Left lung (tissue), 10 donors: ENCODE data around the gene ATP1A2. TPM values are rescaled to one million over a fixed set of nuclear protein-coding genes. Genes with fewer than 3 reads are reported as not detected.

Experiments
- ATAC-seq: fragments of 200-7000 bp; cut with Tn5 transposase; one replicate; pipeline ENCODE4 v1.9.1; 2020; ENCODE audit warnings: moderate library complexity
- DNase-seq, 4 donors: peaks; one replicate each; pipeline ENCODE4 v3.0.0-alpha.2; 2013 to 2020
- H3K27ac ChIP-seq, 2 donors: fragments of 200-600 bp; sonication (generic) in 1 of 2; one replicate each; pipeline versions ENCODE4 v1.5.0 to v1.8.0; 2020 to 2021
- H3K27me3 ChIP-seq, 2 donors: fragments of 200-600 bp; sonication (generic) in 1 of 2; one replicate each; pipeline versions ENCODE4 v1.5.0 to v1.8.0; 2020 to 2021
- H3K36me3 ChIP-seq, 2 donors: fragments of 200-600 bp; sonication (generic) in 1 of 2; one replicate each; pipeline versions ENCODE4 v1.5.0 to v1.8.0; 2020 to 2021
- H3K4me1 ChIP-seq, 2 donors: fragments of 200-600 bp; one replicate each; pipeline ENCODE4 v1.8.0; 2021
- H3K4me3 ChIP-seq, 2 donors: fragments of 200-600 bp; sonication (generic) in 1 of 2; one replicate each; pipeline versions ENCODE4 v1.5.0 to v1.8.0; 2020 to 2021; ENCODE audit warnings: mild to moderate bottlenecking in 1 of 2
- H3K9me3 ChIP-seq, 2 donors: fragments of 200-600 bp; sonication (generic) in 1 of 2; one replicate each; pipeline versions ENCODE4 v1.5.0 to v1.8.0; 2020 to 2021
- intact Hi-C, 2 donors: fragments of 100-400 bp; cut with DNase I; formaldehyde crosslinking; loops; one replicate each; pipeline versions ENCODE4 v1.11.2 to v1.14.2; 2022
- polyA plus RNA-seq, 6 donors: library from polyadenylated mRNA; unstranded; fragments of 120-200 nt; gene quantifications; one replicate each; pipeline ENCODE4 v1.2.1, GENCODE V29; 2013; ENCODE audit not compliant: insufficient read length in 6 of 6
- total RNA-seq, 2 donors: library from RNA; stranded (reverse); fragmentation: NEBNext Ultra II Directional; extraction: Animal tissue kit (Norgen Biotek cat#: 25700); gene quantifications; one replicate each; pipeline ENCODE4 v1.2.1, GENCODE V29; 2021
- TF ChIP-seq, protein P1 (sequence below), 2 donors: fragments of 200-600 bp; sonication (generic) in 1 of 2; IDR thresholded peaks; one replicate each; pipeline versions ENCODE4 v1.5.0 to v1.8.0; 2021; ENCODE audit warnings: antibody characterized with exemption in 2 of 2
- donor health status: DM: no; HTN: yes; CAD: no.
- donor health status: DM: no; HTN: no; CAD: no.

Gene ATP1A2
- total and polyA plus RNA-seq, 8 donors = 2.8 to 15.9 (median 10.4) TPM

DNA sequence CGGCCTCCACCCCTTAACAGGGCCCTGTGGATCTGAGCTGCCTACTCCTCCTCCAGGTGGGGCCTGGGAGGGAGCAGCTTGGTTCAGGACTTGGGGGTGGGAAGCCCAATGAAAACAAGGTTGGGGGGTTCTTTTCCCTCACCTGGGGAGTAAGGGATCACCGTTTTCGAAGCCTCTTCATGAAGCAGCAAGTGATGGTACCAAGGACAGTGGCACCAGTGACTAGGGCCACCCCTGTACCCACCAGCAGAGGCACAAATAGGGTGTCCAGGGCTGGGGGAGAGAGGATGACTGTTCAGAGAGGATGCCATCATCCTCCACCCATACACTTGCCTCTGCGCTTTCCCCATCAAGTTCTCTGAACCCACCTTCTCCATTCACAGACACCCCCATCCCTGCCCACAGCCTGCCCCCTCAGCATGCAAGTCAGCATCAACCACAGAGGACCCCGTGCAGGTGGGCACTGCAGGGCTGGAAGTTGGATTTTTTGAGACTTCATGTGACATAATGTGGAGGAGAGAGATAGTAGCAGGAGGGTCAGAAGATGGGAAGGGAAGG lies 23.8 kb upstream of the ATP1A2 start:
- intact Hi-C loops = no loop called here
- Histone ChIP-seq H3K4me1 (peaks cover 0 to 9% of the 10 kb centered on the region in 2 donors), H3K36me3 (peaks cover 0 to 47% of the 10 kb centered on the region in 2 donors), H3K27ac (no peak overlapping the region), H3K9me3 (no peaks in the 10 kb centered on the region), H3K4me3 (no peak overlapping the region), H3K27me3 (no peaks in the 10 kb centered on the region)
- ATAC-seq (no peak), DNase-seq (no peak)
- TF ChIP-seq, protein P1, sequence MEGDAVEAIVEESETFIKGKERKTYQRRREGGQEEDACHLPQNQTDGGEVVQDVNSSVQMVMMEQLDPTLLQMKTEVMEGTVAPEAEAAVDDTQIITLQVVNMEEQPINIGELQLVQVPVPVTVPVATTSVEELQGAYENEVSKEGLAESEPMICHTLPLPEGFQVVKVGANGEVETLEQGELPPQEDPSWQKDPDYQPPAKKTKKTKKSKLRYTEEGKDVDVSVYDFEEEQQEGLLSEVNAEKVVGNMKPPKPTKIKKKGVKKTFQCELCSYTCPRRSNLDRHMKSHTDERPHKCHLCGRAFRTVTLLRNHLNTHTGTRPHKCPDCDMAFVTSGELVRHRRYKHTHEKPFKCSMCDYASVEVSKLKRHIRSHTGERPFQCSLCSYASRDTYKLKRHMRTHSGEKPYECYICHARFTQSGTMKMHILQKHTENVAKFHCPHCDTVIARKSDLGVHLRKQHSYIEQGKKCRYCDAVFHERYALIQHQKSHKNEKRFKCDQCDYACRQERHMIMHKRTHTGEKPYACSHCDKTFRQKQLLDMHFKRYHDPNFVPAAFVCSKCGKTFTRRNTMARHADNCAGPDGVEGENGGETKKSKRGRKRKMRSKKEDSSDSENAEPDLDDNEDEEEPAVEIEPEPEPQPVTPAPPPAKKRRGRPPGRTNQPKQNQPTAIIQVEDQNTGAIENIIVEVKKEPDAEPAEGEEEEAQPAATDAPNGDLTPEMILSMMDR (IDR thresholded peaks at IDR 0.05) = no peak

DNA sequence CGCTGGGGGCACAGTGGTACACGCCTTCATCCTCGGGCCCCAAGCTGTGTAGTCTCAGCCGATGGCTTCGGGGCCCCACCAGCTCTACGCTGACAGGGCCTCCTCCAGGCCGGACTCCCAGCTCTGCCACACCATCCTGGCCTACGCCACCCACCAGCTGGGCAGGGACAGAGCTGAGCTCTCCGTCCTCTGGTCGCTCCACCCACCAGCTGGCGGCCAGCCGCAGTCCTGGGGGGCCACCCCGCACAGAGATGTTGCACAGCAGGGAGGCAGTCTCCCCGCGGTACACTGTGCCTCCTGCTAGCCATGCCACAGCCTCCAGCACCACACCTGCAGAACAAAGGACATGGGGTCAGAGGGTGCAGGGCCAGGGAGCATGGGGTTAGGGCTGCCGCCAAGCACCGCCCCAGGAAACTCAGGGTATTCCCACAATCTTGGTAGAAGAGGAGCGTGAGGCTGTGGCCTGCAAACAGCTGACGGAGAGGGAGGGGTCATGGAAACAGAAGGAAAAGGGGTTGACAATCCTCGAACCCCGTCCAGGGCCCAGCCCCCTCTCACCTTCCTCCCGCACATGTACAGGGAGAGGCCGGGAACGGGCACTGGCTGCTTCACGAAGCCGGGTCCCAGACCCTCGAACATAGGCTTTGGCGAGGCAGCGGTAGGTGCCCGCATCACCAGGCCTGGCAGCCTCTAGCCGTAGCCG lies 23.0 kb upstream of the ATP1A2 start:
- Histone ChIP-seq H3K4me3 (no peak overlapping the region), H3K27ac (no peak overlapping the region), H3K9me3 (no peaks in the 10 kb centered on the region), H3K4me1 (peaks cover 0 to 17% of the 10 kb centered on the region in 2 donors), H3K36me3 (peaks cover 0 to 47% of the 10 kb centered on the region in 2 donors), H3K27me3 (no peaks in the 10 kb centered on the region)
- intact Hi-C loops = no loop called here
- TF ChIP-seq, protein P1 (IDR thresholded peaks at IDR 0.05) = no peak
- no peak for ATAC-seq
- DNase-seq = no peak

DNA sequence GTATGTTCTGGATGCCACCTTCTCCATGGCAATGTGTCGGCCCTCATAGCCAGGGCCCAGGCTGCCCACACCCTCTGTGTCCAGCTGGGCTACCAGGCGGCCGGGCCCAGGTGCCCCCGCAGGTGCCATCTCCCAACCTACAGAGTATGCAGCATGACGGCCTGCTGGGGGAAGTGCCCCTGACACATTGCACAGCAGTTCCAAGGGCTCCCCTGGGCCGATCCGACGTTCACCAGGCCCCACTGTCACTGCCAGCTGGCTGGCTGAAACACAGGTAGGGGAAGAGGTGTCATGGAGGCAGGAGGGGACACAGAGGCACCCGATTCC lies 22.5 kb upstream of the ATP1A2 start:
- intact Hi-C loops = no loop called here
- ATAC-seq = no peak

DNA sequence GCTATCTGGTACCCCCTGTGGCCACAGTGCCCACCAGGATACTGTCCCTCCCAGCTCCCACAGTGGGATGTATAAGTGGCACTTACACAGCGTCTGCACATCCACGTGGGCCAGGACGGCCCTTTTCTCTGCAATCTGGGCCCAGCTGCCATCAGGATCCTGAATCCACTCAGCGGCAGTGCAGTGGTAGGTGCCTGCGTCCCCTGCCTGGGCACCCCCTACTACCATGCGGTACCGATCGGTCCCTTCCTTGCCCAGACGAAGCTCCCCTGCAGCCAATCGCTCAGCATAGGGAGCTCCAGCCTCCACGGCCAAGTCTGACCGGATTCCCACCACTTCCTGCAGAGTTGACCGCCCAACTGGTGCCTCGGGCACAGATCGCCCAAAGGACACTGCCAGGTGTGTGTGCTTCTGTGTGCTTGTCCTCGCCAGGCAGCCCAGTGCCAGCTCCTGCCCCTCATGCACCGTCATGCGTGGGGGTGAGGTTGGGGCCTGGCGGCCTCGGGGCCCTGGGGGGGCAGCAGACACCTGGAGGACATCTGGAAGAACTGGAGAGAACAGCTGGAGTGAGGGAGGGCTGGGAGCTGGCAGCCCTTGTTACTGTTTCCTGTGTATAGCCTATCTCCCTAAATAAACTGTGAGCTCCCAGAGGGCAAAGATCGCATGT lies 21.8 kb upstream of the ATP1A2 start:
- Histone ChIP-seq H3K36me3 (peaks cover 0 to 47% of the 10 kb centered on the region in 2 donors), H3K4me3 (no peak overlapping the region), H3K27ac (no peak overlapping the region), H3K4me1 (peaks cover 0 to 25% of the 10 kb centered on the region in 2 donors), H3K9me3 (no peaks in the 10 kb centered on the region), H3K27me3 (no peaks in the 10 kb centered on the region)
- TF ChIP-seq, protein P1 (IDR thresholded peaks at IDR 0.05) = no peak
- intact Hi-C loops = no loop called here
- ATAC-seq (no peak), DNase-seq (no peak)

More for the DNA sequence above, 22.5 kb upstream of the ATP1A2 start:
- Histone ChIP-seq H3K36me3 (peaks cover 0 to 47% of the 10 kb centered on the region in 2 donors), H3K9me3 (no peaks in the 10 kb centered on the region), H3K27ac (no peak overlapping the region), H3K4me1 (peaks cover 0 to 22% of the 10 kb centered on the region in 2 donors), H3K27me3 (no peaks in the 10 kb centered on the region), H3K4me3 (no peak overlapping the region)
- TF ChIP-seq, protein P1 (IDR thresholded peaks at IDR 0.05) = no peak
- no peak for DNase-seq

DNA sequence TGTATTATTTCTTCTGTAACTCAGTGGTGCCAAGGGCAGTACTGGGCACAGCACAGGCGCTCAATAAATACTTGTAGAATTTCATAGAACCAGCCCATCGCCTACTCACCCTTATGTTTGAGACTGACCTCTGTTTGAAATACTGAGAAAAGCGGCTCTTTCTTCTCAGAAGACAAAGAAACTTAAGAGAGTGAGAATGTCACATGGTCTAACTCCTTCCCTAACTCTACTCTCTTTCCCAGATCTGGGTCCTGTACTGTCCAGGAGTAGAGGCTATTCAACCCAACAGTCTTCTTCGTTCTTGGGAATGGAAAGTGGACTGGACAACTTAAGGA lies 21.3 kb upstream of the ATP1A2 start:
- Histone ChIP-seq H3K36me3 (peaks cover 0 to 46% of the 10 kb centered on the region in 2 donors), H3K4me1 (peaks cover 0 to 27% of the 10 kb centered on the region in 2 donors), H3K27ac (no peak overlapping the region), H3K4me3 (no peak overlapping the region), H3K9me3 (no peaks in the 10 kb centered on the region), H3K27me3 (no peaks in the 10 kb centered on the region)
- TF ChIP-seq, protein P1 (IDR thresholded peaks at IDR 0.05) = no peak
- ATAC-seq (no peak), DNase-seq (no peak)
- intact Hi-C loops = no loop called here
